CD14-positive monocyte (primary cell): ENCODE measurements around the gene THBS2. TPM values are rescaled to one million over a fixed set of nuclear protein-coding genes. Genes with fewer than 3 reads are reported as not detected.
A peak's percentile ranks its signal among the peaks of the same experiment; 100 is the strongest.

ENCODE experiments used
- DNase-seq, 3 donors: peaks; one replicate each; pipeline ENCODE4 v3.0.0-alpha.2; 2011 to 2022
- H2AFZ ChIP-seq: 2 replicates; pipeline ENCODE4 v1.6.0; 2012; ENCODE audit warnings: mild to moderate bottlenecking, low read depth, low read length, inconsistent platforms; ENCODE audit not compliant: insufficient read depth, poor library complexity, severe bottlenecking
- H3K27ac ChIP-seq, 2 donors: 1 replicate in 1 of 2; 2 replicates in 1 of 2; pipeline ENCODE4 v1.5.1; 2012 to 2013; ENCODE audit warnings: low read length in 2 of 2, control low read depth in 1 of 2, inconsistent platforms in 1 of 2, low read depth in 1 of 2, mild to moderate bottlenecking in 1 of 2
- H3K27me3 ChIP-seq, 2 donors: one replicate each; pipeline versions ENCODE4 v1.6.0 to v1.6.1; 2011 to 2013; ENCODE audit warnings: low read length in 2 of 2; ENCODE audit not compliant: control insufficient read depth in 2 of 2, insufficient read depth in 2 of 2
- H3K36me3 ChIP-seq, 2 donors: replicated peaks in 1 of 2; 1 replicate in 1 of 2; 2 replicates in 1 of 2; pipeline versions ENCODE4 v1.5.1 to v1.6.1; 2012 to 2013; ENCODE audit warnings: low read length in 2 of 2, control low read depth in 1 of 2, inconsistent platforms in 1 of 2, mild to moderate bottlenecking in 1 of 2; ENCODE audit not compliant: insufficient read depth in 2 of 2, control insufficient read depth in 1 of 2
- H3K4me1 ChIP-seq, 2 donors: 1 replicate in 1 of 2; 2 replicates in 1 of 2; pipeline versions ENCODE4 v1.5.1 to v1.6.1; 2012 to 2013; ENCODE audit warnings: low read length in 2 of 2, control low read depth in 1 of 2, inconsistent platforms in 1 of 2, mild to moderate bottlenecking in 1 of 2, moderate library complexity in 1 of 2; ENCODE audit not compliant: insufficient read depth in 2 of 2, control insufficient read depth in 1 of 2
- H3K4me2 ChIP-seq: replicated peaks from 2 replicates; pipeline ENCODE3; 2012; ENCODE audit warnings: low read length, moderate library complexity, mild to moderate bottlenecking; ENCODE audit not compliant: poor library complexity, severe bottlenecking; ENCODE audit errors: extremely low read depth
- H3K4me3 ChIP-seq, 3 experiments: fragments of 200-600 bp in 1 of 3; sonication (generic) in 1 of 3; replicated peaks in 1 of 3; 1 replicate in 2 of 3; 2 replicates in 1 of 3; pipeline ENCODE4 v1.5.1; 2011 to 2013; ENCODE audit warnings: low read length in 3 of 3, mild to moderate bottlenecking in 3 of 3, control low read depth in 2 of 3, low read depth in 2 of 3, inconsistent platforms in 1 of 3, moderate library complexity in 1 of 3
- H3K79me2 ChIP-seq: 2 replicates; pipeline ENCODE4 v1.6.0; 2012; ENCODE audit warnings: mild to moderate bottlenecking, control low read depth, inconsistent platforms, low read length, moderate library complexity; ENCODE audit not compliant: insufficient read depth
- H3K9ac ChIP-seq: 2 replicates; pipeline ENCODE4 v1.6.0; 2017; ENCODE audit warnings: low read length, mild to moderate bottlenecking; ENCODE audit not compliant: insufficient read depth, poor library complexity, severe bottlenecking
- H3K9me3 ChIP-seq, 2 donors: replicated peaks in 1 of 2; 1 replicate in 1 of 2; 2 replicates in 1 of 2; pipeline versions ENCODE4 v1.5.1 to v1.6.1; 2012 to 2013; ENCODE audit warnings: low read length in 2 of 2, control low read depth in 1 of 2; ENCODE audit not compliant: control insufficient read depth in 1 of 2, insufficient read depth in 1 of 2
- H4K20me1 ChIP-seq: 2 replicates; pipeline ENCODE4 v1.6.0; 2012; ENCODE audit warnings: mild to moderate bottlenecking, low read length, control low read depth, moderate library complexity; ENCODE audit not compliant: insufficient read depth
- H3K27ac Mint-ChIP-seq, 7 donors: one replicate each; pipeline ENCODE4 v1.8.0; 2020; ENCODE audit warnings: mild to moderate bottlenecking in 7 of 7, mixed read lengths in 7 of 7, moderate library complexity in 6 of 7, inconsistent platforms in 2 of 7
- H3K27me3 Mint-ChIP-seq, 3 donors: one replicate each; pipeline ENCODE4 v1.8.0; 2021 to 2022; ENCODE audit warnings: low read depth in 3 of 3, mild to moderate bottlenecking in 3 of 3, mixed read lengths in 3 of 3, moderate library complexity in 3 of 3, inconsistent platforms in 1 of 3
- H3K36me3 Mint-ChIP-seq, 2 donors: one replicate each; pipeline ENCODE4 v1.8.0; 2020; ENCODE audit warnings: mixed read lengths in 2 of 2, inconsistent platforms in 1 of 2, mild to moderate bottlenecking in 1 of 2
- H3K4me1 Mint-ChIP-seq: one replicate; pipeline ENCODE4 v1.8.0; 2020; ENCODE audit warnings: mild to moderate bottlenecking, mixed read lengths
- H3K4me3 Mint-ChIP-seq, 2 donors: one replicate each; pipeline ENCODE4 v1.8.0; 2020; ENCODE audit warnings: mild to moderate bottlenecking in 2 of 2, mixed read lengths in 2 of 2, moderate library complexity in 1 of 2
- H3K9me3 Mint-ChIP-seq, 7 donors: one replicate each; pipeline ENCODE4 v1.8.0; 2020 to 2022; ENCODE audit warnings: mixed read lengths in 7 of 7, mild to moderate bottlenecking in 6 of 7, moderate library complexity in 6 of 7, inconsistent platforms in 2 of 7
- CTCF ChIP-seq: fragments of 200-600 bp; IDR thresholded peaks from one replicate; pipeline ENCODE4 v1.8.0; 2022; ENCODE audit warnings: antibody characterized with exemption, mild to moderate bottlenecking
- WGBS: methylation state at CpG from one replicate; pipeline ENCODE4 v1.1.5; 2013; ENCODE audit warnings: missing lambda C conversion rate; ENCODE audit not compliant: insufficient coverage; 5-methylcytosine and 5-hydroxymethylcytosine counted together
- intact Hi-C, 2 donors: fragments of 100-400 bp; cut with micrococcal nuclease; formaldehyde crosslinking; loops; one replicate each; pipeline versions ENCODE4 v1.15.0 to v1.15.1; 2023
- polyA plus RNA-seq, 3 donors: library from polyadenylated mRNA; depleted of rRNA in 1 of 3; unstranded in 2 of 3; stranded (reverse) in 1 of 3; fragments of 300-500 nt in 2 of 3; fragments of >200 nt in 1 of 3; fragmentation: Illumina TruSeq in 2 of 3; gene quantifications; 1 replicate in 2 of 3; 2 replicates in 1 of 3; pipeline ENCODE4 v1.2.3, GENCODE V29; 2012 to 2021

THBS2 gene
- polyA plus RNA-seq, 3 donors = 0.01 to 0.03 TPM; not detected in 1

DNA sequence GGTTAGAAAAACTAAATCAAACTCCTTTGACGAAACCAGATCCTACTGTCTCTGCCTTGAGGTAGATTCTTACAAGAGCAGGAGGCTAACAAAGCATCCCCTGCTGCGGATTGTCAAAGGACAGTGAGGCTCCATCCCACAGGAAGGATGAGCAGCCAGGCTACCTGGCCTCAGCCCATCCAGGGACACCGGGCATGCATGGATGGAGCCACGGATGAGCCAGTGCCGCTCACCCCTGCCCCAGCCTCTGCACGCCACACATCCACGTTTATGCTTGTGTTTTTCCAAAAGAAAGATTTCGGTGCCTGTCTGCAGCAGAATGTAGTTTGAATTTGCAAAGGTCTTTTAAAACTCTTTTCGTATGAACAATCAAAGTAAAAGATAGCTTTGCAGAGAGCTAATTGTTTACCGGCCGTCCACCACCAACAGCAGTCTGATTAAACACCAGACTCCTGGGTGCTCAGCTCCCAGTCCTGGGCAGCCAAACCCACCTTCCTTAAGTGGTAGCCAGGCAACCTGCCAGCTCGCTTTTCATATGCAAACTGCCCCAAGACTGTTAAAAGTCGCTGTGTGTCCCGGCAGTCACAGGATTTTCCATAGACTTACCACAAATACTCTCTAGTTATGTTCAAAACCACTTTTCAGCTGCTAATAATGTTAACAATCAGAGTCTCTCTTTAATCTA, 999 bp downstream of the THBS2 start:
- Histone ChIP-seq H3K9me3 (peaks cover 14 to 15% of the 10 kb centered on the region in 2 donors), H3K27me3 (peaks cover 33 to 72% of the 10 kb centered on the region in 2 donors), H3K4me1 (peaks cover 0 to 16% of the 10 kb centered on the region in 2 donors), H2AFZ (peak overlapping the region; percentile 33), H3K36me3 (no peaks in the 10 kb centered on the region), H3K27ac (no peak overlapping the region), H4K20me1 (no peaks in the 10 kb centered on the region), H3K79me2 (no peaks in the 10 kb centered on the region), H3K4me2 (no peak overlapping the region), H3K4me3 (no peak overlapping the region), H3K9ac (no peak overlapping the region)
- Mint-ChIP-seq H3K4me1 (peaks cover 28% of the 10 kb centered on the region), H3K9me3 (peaks cover 10 to 32% (median 22%) of the 10 kb centered on the region in 7 donors), H3K27me3 (peaks cover 63 to 67% (median 67%) of the 10 kb centered on the region in 3 donors), H3K4me3 (peak overlapping the region in 1 of 2 donors; percentile 86), H3K27ac (no peak overlapping the region), H3K36me3 (peaks cover 0 to 6% of the 10 kb centered on the region in 2 donors)
- TF ChIP-seq CTCF = no peak
- intact Hi-C loops = no loop called here
- DNase-seq = no peak
- 22% methylated on average over 7 of the region's 14 CpGs for WGBS

DNA sequence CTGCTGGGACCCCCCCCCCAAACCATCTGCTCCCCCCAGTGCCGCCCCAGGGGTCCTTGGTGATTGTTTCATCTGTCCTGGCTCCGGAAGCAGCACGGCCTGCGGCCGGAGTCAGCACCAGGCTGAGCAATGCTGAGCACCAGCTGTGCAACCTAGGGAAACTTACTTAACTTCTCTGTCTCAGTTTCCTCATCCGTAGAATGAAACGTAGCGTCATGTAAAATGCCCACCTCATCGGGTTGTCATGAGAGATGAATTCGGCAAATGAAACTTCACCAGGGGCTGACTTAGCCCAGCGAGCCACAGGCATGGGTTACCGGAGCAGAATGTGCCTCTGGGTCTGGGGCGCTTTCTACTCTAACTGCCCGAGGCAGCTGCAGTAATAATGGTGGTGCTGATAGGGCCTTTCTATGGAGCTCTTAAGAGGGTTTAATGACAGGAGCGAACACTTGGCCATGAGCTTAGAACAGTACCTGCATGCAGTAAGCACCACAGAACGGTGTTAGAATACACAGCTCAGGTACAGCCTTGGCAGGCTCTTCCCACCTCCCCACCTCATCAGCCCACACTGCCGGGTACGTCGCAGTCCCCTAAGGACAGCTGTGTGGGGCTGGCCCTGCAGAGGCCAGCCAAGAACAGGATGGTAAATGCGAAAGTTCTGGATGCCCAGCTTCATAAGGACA, 1.7 kb downstream of the THBS2 start:
- intact Hi-C loops = no loop called here
- peaks cover 63 to 65% (median 64%) of the 10 kb centered on the region in 3 donors for H3K27me3 Mint-ChIP-seq
- Histone ChIP-seq H2AFZ (no peak overlapping the region), H3K9ac (no peak overlapping the region), H4K20me1 (no peaks in the 10 kb centered on the region), H3K4me3 (no peak overlapping the region), H3K9me3 (peaks cover 14 to 15% of the 10 kb centered on the region in 2 donors), H3K79me2 (no peaks in the 10 kb centered on the region), H3K4me1 (peaks cover 0 to 16% of the 10 kb centered on the region in 2 donors), H3K27ac (no peak overlapping the region), H3K36me3 (no peaks in the 10 kb centered on the region), H3K4me2 (no peak overlapping the region), H3K27me3 (peaks cover 33 to 69% of the 10 kb centered on the region in 2 donors)
- H3K27ac Mint-ChIP-seq = no peak overlapping the region
- TF ChIP-seq CTCF = no peak
- peaks cover 10 to 32% (median 17%) of the 10 kb centered on the region in 7 donors for H3K9me3 Mint-ChIP-seq
- 24% methylated on average over 14 of the region's 20 CpGs for WGBS
- no peak for DNase-seq
- peaks cover 28% of the 10 kb centered on the region for H3K4me1 Mint-ChIP-seq
- H3K4me3 Mint-ChIP-seq = peak overlapping the region in 1 of 2 donors; percentile 86
- peaks cover 0 to 6% of the 10 kb centered on the region in 2 donors for H3K36me3 Mint-ChIP-seq
